ENCODE measurements around the gene CD81. TPM values are rescaled to one million over a fixed set of nuclear protein-coding genes. Genes with fewer than 3 reads are reported as not detected.

The CD81 gene
- total and polyA plus RNA-seq, 2 experiments from 2014 or later = 67.6 to 434 TPM

- H3K4me1 ChIP-seq (ENCODE audit: insufficient read depth) = peaks cover 4% of the 10 kb centered on the region
- H3K4me3 ChIP-seq = no peak overlapping the region
- H3K9me3 ChIP-seq (ENCODE audit: low read depth) = no peaks in the 10 kb centered on the region
- no peaks in the 10 kb centered on the region for H3F3A ChIP-seq (ENCODE audit: insufficient read depth)
- no peaks in the 10 kb centered on the region for H4K20me1 ChIP-seq (ENCODE audit: insufficient read depth)
- no peak overlapping the region for H3K9ac ChIP-seq
- no peaks in the 10 kb centered on the region for H3K9me2 ChIP-seq (ENCODE audit: insufficient read depth)
- 84 to 87% methylated on average over 20 to 24 of the region's 24 CpGs for WGBS, 2 experiments (ENCODE audit: low coverage in 1 of 2, low lambda C conversion rate in 2 of 2, missing lambda C conversion rate in 2 of 2)
- H3K27ac ChIP-seq = no peak overlapping the region
- no peak overlapping the region for H2AFZ ChIP-seq
- in situ Hi-C loops (cut with MboI) = no loop called here
- no peaks in the 10 kb centered on the region for H3K27me3 ChIP-seq (replicated peaks; ENCODE audit: insufficient read depth)
- H3K4me2 ChIP-seq (ENCODE audit: unreplicated experiment) = no peak overlapping the region
- peaks cover 13% of the 10 kb centered on the region for H3K79me2 ChIP-seq (ENCODE audit: insufficient read depth)
- no peaks in the 10 kb centered on the region; the same call in 1 of the 2 replicates for H3K36me3 ChIP-seq (ENCODE audit: low read depth)
- no peak for TF ChIP-seq EZH2 (IDR thresholded peaks at IDR 0.05; ENCODE audit: insufficient read depth, poor library complexity, severe bottlenecking)
- no peak for TF ChIP-seq EZH2phosphoT487 (IDR thresholded peaks at IDR 0.05; ENCODE audit: insufficient read depth, low read depth)
- DNase-seq = no peak
Measured at GRCh38 chr11:2406878-2407410, 29.8 kb downstream of the CD81 start.

GRCh38 chr11:2408671-2409070 lies 31.6 kb downstream of the CD81 start:
- Histone ChIP-seq H2AFZ (no peak overlapping the region), H3F3A (ENCODE audit: insufficient read depth) (no peaks in the 10 kb centered on the region), H3K79me2 (ENCODE audit: insufficient read depth) (no peaks in the 10 kb centered on the region), H3K4me2 (ENCODE audit: unreplicated experiment) (no peak overlapping the region), H3K9ac (no peak overlapping the region), H3K9me2 (ENCODE audit: insufficient read depth) (no peaks in the 10 kb centered on the region), H3K36me3 (ENCODE audit: low read depth) (no peaks in the 10 kb centered on the region), H3K4me1 (ENCODE audit: insufficient read depth) (no peaks in the 10 kb centered on the region), H3K27me3 (replicated peaks; ENCODE audit: insufficient read depth) (no peaks in the 10 kb centered on the region), H3K4me3 (no peak overlapping the region), H4K20me1 (ENCODE audit: insufficient read depth) (no peaks in the 10 kb centered on the region), H3K9me3 (ENCODE audit: low read depth) (no peaks in the 10 kb centered on the region), H3K27ac (no peak overlapping the region)
- 45 to 55% methylated on average over 8 to 10 of the region's 11 CpGs for WGBS, 2 experiments (ENCODE audit: low coverage in 1 of 2, low lambda C conversion rate in 2 of 2, missing lambda C conversion rate in 2 of 2)
- TF ChIP-seq EZH2phosphoT487 (IDR thresholded peaks at IDR 0.05; ENCODE audit: insufficient read depth, low read depth) (no peak), EZH2 (IDR thresholded peaks at IDR 0.05; ENCODE audit: insufficient read depth, poor library complexity, severe bottlenecking) (no peak)
- in situ Hi-C loops (cut with MboI) = no loop called here
- DNase-seq = no peak

DNA sequence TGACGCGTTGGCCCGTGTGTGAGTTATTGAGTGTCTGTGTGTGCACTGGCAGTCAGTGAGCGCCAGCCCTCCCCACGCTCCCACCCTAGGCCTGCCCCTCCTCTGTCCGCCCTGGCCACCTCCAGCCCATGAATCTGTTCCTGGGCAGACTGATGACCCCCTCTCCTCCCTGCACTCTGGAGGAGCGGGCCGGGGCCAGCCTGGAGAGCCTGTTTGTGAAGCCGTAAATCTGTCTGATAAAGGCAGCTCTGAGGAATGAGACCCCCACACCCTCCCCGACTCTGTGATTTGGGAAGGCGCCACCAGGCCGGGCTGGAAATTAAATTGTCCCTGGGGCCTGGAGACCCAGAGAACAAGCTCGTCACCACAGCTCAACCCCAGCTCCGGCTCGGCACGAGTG lies 32.0 kb downstream of the CD81 start:
- no peaks in the 10 kb centered on the region for H3K9me3 ChIP-seq (ENCODE audit: low read depth)
- H3K79me2 ChIP-seq (ENCODE audit: insufficient read depth) = no peaks in the 10 kb centered on the region
- no peak for DNase-seq
- H3K27me3 ChIP-seq (replicated peaks; ENCODE audit: insufficient read depth) = no peaks in the 10 kb centered on the region
- no peak overlapping the region for H3K27ac ChIP-seq
- H3K4me3 ChIP-seq = no peak overlapping the region
- H3K4me1 ChIP-seq (ENCODE audit: insufficient read depth) = no peaks in the 10 kb centered on the region
- WGBS, 2 experiments (ENCODE audit: low coverage in 1 of 2, low lambda C conversion rate in 2 of 2, missing lambda C conversion rate in 2 of 2) = 67 to 69% methylated on average over 13 to 16 of the region's 16 CpGs
- no peaks in the 10 kb centered on the region for H3K36me3 ChIP-seq (ENCODE audit: low read depth)
- no peak overlapping the region for H3K4me2 ChIP-seq (ENCODE audit: unreplicated experiment)
- in situ Hi-C loops (cut with MboI) = no loop called here
- no peaks in the 10 kb centered on the region for H4K20me1 ChIP-seq (ENCODE audit: insufficient read depth)
- no peaks in the 10 kb centered on the region for H3F3A ChIP-seq (ENCODE audit: insufficient read depth)
- H3K9me2 ChIP-seq (ENCODE audit: insufficient read depth) = no peaks in the 10 kb centered on the region
- no peak overlapping the region for H3K9ac ChIP-seq
- H2AFZ ChIP-seq = no peak overlapping the region
- no peak for TF ChIP-seq EZH2phosphoT487 (IDR thresholded peaks at IDR 0.05; ENCODE audit: insufficient read depth, low read depth)
- TF ChIP-seq EZH2 (IDR thresholded peaks at IDR 0.05; ENCODE audit: insufficient read depth, poor library complexity, severe bottlenecking) = no peak

GRCh38 chr11:2409611-2410468 lies 32.7 kb downstream of the CD81 start:
- TF ChIP-seq EZH2phosphoT487 (IDR thresholded peaks at IDR 0.05; ENCODE audit: insufficient read depth, low read depth) (no peak), EZH2 (IDR thresholded peaks at IDR 0.05; ENCODE audit: insufficient read depth, poor library complexity, severe bottlenecking) (no peak)
- no peak for DNase-seq
- in situ Hi-C loops (cut with MboI) = no loop called here
- Histone ChIP-seq H3K4me3 (no peak overlapping the region), H3K4me1 (ENCODE audit: insufficient read depth) (no peaks in the 10 kb centered on the region), H3K27ac (no peak overlapping the region), H3K9me2 (ENCODE audit: insufficient read depth) (no peaks in the 10 kb centered on the region), H3K27me3 (replicated peaks; ENCODE audit: insufficient read depth) (no peaks in the 10 kb centered on the region), H3K9ac (no peak overlapping the region), H3K4me2 (ENCODE audit: unreplicated experiment) (no peak overlapping the region), H3K79me2 (ENCODE audit: insufficient read depth) (no peaks in the 10 kb centered on the region), H3K9me3 (ENCODE audit: low read depth) (no peaks in the 10 kb centered on the region), H3K36me3 (ENCODE audit: low read depth) (no peaks in the 10 kb centered on the region), H4K20me1 (ENCODE audit: insufficient read depth) (no peaks in the 10 kb centered on the region), H2AFZ (no peak overlapping the region), H3F3A (ENCODE audit: insufficient read depth) (no peaks in the 10 kb centered on the region)
- 38 to 39% methylated on average over 41 to 42 of the region's 42 CpGs for WGBS, 2 experiments (ENCODE audit: low coverage in 1 of 2, low lambda C conversion rate in 2 of 2, missing lambda C conversion rate in 2 of 2)
